Measurements from ENCODE around the gene PIEZO2. TPM values are rescaled to one million over a fixed set of nuclear protein-coding genes. Genes with fewer than 3 reads are reported as not detected.

PIEZO2 gene
- total RNA-seq, 2 experiments from 2014 or later, result not detected

GRCh38 chr18:10946058-10946457 lies 203.3 kb downstream of the PIEZO2 start:
- H3K4me1 ChIP-seq (ENCODE audit: insufficient read depth, low read length), result no peaks in the 10 kb centered on the region
- peaks cover 6% of the 10 kb centered on the region for H3K27me3 Mint-ChIP-seq
- H3K9me3 ChIP-seq (ENCODE audit: control insufficient read depth in 1 of 2, insufficient read depth in 1 of 2, low read length in 2 of 2), result peaks cover 10 to 19% of the 10 kb centered on the region in 2 experiments
- peaks cover 23% of the 10 kb centered on the region for H3K9me3 Mint-ChIP-seq
- H3K27ac Mint-ChIP-seq, result no peak overlapping the region
- no peaks in the 10 kb centered on the region for H3K36me3 Mint-ChIP-seq (ENCODE audit: low read depth)
- no peak overlapping the region for H3K27ac ChIP-seq (ENCODE audit: low read depth in 1 of 2, low read length in 2 of 2)
- no peak overlapping the region for H3K4me3 ChIP-seq (ENCODE audit: low read length)
- no peaks in the 10 kb centered on the region for H3K36me3 ChIP-seq (ENCODE audit: insufficient read depth, low read length)
- CTCF ChIA-PET, result no interaction called here
- no peak for TF ChIP-seq CTCF (IDR thresholded peaks at IDR 0.05)
- POLR2A ChIA-PET, result no interaction called here
- ATAC-seq (ENCODE audit: poor library complexity), result no peak
- DNase-seq, result no peak
- H3K4me1 Mint-ChIP-seq (ENCODE audit: low read depth), result no peaks in the 10 kb centered on the region
- no peak overlapping the region for H3K4me3 Mint-ChIP-seq
- no peaks in the 10 kb centered on the region for H3K27me3 ChIP-seq (ENCODE audit: control insufficient read depth in 1 of 2, insufficient read depth in 2 of 2, low read length in 2 of 2)
- intact Hi-C loops (cut with DNase I, micrococcal nuclease), result no loop called here

GRCh38 chr18:10942998-10943397 lies 206.4 kb downstream of the PIEZO2 start:
- Histone ChIP-seq H3K4me3 (ENCODE audit: low read length) (no peak overlapping the region), H3K9me3 (ENCODE audit: control insufficient read depth in 1 of 2, insufficient read depth in 1 of 2, low read length in 2 of 2) (peaks cover 14 to 19% of the 10 kb centered on the region in 2 experiments), H3K27ac (ENCODE audit: low read depth in 1 of 2, low read length in 2 of 2) (no peak overlapping the region), H3K4me1 (ENCODE audit: insufficient read depth, low read length) (no peaks in the 10 kb centered on the region), H3K36me3 (ENCODE audit: insufficient read depth, low read length) (no peaks in the 10 kb centered on the region), H3K27me3 (ENCODE audit: control insufficient read depth in 1 of 2, insufficient read depth in 2 of 2, low read length in 2 of 2) (no peaks in the 10 kb centered on the region)
- H3K4me3 Mint-ChIP-seq, result no peak overlapping the region
- H3K27ac Mint-ChIP-seq, result no peak overlapping the region
- POLR2A ChIA-PET, result no interaction called here
- peaks cover 21% of the 10 kb centered on the region for H3K9me3 Mint-ChIP-seq
- no peaks in the 10 kb centered on the region for H3K36me3 Mint-ChIP-seq (ENCODE audit: low read depth)
- CTCF ChIA-PET, result no interaction called here
- ATAC-seq (ENCODE audit: poor library complexity) (no peak), DNase-seq (no peak)
- intact Hi-C loops (cut with DNase I, micrococcal nuclease), result no loop called here
- TF ChIP-seq CTCF (IDR thresholded peaks at IDR 0.05), result no peak
- H3K27me3 Mint-ChIP-seq, result peaks cover 6% of the 10 kb centered on the region
- no peaks in the 10 kb centered on the region for H3K4me1 Mint-ChIP-seq (ENCODE audit: low read depth)

- CTCF ChIA-PET, result no interaction called here
- H3K36me3 ChIP-seq (ENCODE audit: insufficient read depth, low read length), result no peaks in the 10 kb centered on the region
- Mint-ChIP-seq H3K27me3 (peaks cover 6% of the 10 kb centered on the region), H3K36me3 (ENCODE audit: low read depth) (no peaks in the 10 kb centered on the region), H3K4me1 (ENCODE audit: low read depth) (no peaks in the 10 kb centered on the region), H3K4me3 (no peak overlapping the region), H3K9me3 (peaks cover 10% of the 10 kb centered on the region), H3K27ac (no peak overlapping the region)
- DNase-seq (no peak), ATAC-seq (ENCODE audit: poor library complexity) (no peak)
- H3K27me3 ChIP-seq (ENCODE audit: control insufficient read depth in 1 of 2, insufficient read depth in 2 of 2, low read length in 2 of 2), result no peaks in the 10 kb centered on the region
- POLR2A ChIA-PET, result no interaction called here
- no peak for TF ChIP-seq CTCF (IDR thresholded peaks at IDR 0.05)
- H3K4me1 ChIP-seq (ENCODE audit: insufficient read depth, low read length), result no peaks in the 10 kb centered on the region
- H3K27ac ChIP-seq (ENCODE audit: low read depth in 1 of 2, low read length in 2 of 2), result no peak overlapping the region
- H3K9me3 ChIP-seq (ENCODE audit: control insufficient read depth in 1 of 2, insufficient read depth in 1 of 2, low read length in 2 of 2), result peaks cover 2 to 11% of the 10 kb centered on the region in 2 experiments
- H3K4me3 ChIP-seq (ENCODE audit: low read length), result no peak overlapping the region
- intact Hi-C loops (cut with DNase I, micrococcal nuclease), result no loop called here
These were observed 209.5 kb downstream of the PIEZO2 start for GRCh38 chr18:10939822-10940221.

Measured in CD4-positive, alpha-beta T cell (primary cell).